ENCODE measurements around the gene RAD51B. TPM values are rescaled to one million over a fixed set of nuclear protein-coding genes. Genes with fewer than 3 reads are reported as not detected.
A peak's percentile ranks its signal among the peaks of the same experiment; 100 is the strongest.

The RAD51B gene
- total and polyA plus RNA-seq, 8 donors, result 1.8 to 30.7 (median 15.3) TPM

- no peaks in the 10 kb centered on the region for H3K9me3 ChIP-seq
- H3K4me1 ChIP-seq, result peaks cover 52 to 96% (median 70%) of the 10 kb centered on the region in 4 donors
- no peak overlapping the region for H3K4me3 ChIP-seq
- H3K36me3 ChIP-seq, result no peaks in the 10 kb centered on the region
- 52 to 59% (median 56%) methylated on average over 3 of the region's 3 CpGs for WGBS, 5 donors
- H3K27me3 ChIP-seq, result no peaks in the 10 kb centered on the region
- intact Hi-C loops (cut with DNase I; ENCODE audit: low total_unique reads), result loop anchor here (5.0 kb wide), 1 partner anchor 570 kb away; no protein-coding TSS in a partner anchor
- H3K27ac ChIP-seq, result peak overlapping the region in 4 of 5 donors; percentile 77 to 89 (median 84)
- no peak for DNase-seq
- TF ChIP-seq, protein P1, sequence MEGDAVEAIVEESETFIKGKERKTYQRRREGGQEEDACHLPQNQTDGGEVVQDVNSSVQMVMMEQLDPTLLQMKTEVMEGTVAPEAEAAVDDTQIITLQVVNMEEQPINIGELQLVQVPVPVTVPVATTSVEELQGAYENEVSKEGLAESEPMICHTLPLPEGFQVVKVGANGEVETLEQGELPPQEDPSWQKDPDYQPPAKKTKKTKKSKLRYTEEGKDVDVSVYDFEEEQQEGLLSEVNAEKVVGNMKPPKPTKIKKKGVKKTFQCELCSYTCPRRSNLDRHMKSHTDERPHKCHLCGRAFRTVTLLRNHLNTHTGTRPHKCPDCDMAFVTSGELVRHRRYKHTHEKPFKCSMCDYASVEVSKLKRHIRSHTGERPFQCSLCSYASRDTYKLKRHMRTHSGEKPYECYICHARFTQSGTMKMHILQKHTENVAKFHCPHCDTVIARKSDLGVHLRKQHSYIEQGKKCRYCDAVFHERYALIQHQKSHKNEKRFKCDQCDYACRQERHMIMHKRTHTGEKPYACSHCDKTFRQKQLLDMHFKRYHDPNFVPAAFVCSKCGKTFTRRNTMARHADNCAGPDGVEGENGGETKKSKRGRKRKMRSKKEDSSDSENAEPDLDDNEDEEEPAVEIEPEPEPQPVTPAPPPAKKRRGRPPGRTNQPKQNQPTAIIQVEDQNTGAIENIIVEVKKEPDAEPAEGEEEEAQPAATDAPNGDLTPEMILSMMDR (IDR thresholded peaks at IDR 0.05), result no peak
- TF ChIP-seq POLR2A (IDR thresholded peaks at IDR 0.05) (no peak), EP300 (IDR thresholded peaks at IDR 0.05) (no peak), POLR2AphosphoS5 (IDR thresholded peaks at IDR 0.05) (no peak)
Measured at GRCh38 chr14:68247274-68247673, 427.7 kb downstream of the RAD51B start.

DNA sequence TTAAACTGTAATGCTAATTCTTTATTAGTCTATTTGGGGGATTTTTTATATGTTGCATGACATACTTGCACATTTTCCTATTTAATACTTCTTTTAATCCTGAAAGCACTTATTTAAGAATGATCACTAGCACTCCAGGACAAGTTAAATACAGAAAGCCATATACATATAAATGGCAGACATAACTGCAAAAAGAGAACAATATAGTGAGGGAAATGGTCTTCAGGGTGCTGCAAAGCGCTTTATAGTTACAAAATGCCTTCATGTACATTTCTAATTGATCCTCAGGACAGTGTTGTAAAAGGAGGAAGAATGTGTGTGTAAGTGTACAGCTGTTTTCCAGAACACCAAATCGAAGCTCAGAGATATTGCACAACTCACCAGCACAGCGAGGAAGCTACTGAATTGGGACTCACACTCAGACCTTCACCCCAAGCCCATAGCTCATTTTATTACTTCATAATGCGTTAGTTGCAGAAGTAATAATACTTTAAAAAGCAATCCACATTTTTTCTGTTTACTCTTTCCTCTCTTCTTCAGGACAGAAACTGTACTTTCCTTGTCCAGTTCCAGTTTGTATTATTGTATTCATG, 428.2 kb downstream of the RAD51B start:
- Histone ChIP-seq H3K27me3 (no peaks in the 10 kb centered on the region), H3K9me3 (no peaks in the 10 kb centered on the region), H3K4me1 (peaks cover 52 to 92% (median 69%) of the 10 kb centered on the region in 4 donors), H3K36me3 (no peaks in the 10 kb centered on the region), H3K27ac (peak overlapping the region in 4 of 5 donors; percentile 77 to 89 (median 84)), H3K4me3 (no peak overlapping the region)
- intact Hi-C loops (cut with DNase I; ENCODE audit: low total_unique reads), result loop anchor here (5.0 kb wide), 1 partner anchor 570 kb away; no protein-coding TSS in a partner anchor
- no peak for DNase-seq
- WGBS, 5 donors, result 37 to 56% (median 44%) methylated on average over 4 of the region's 4 CpGs
- TF ChIP-seq POLR2A (IDR thresholded peaks at IDR 0.05), result no peak
- peak in 1 of 3 donors; percentile 71 for TF ChIP-seq POLR2AphosphoS5 (IDR thresholded peaks at IDR 0.05)

GRCh38 chr14:68248481-68249255, 429.1 kb downstream of the RAD51B start:
- H3K27me3 ChIP-seq, result no peaks in the 10 kb centered on the region
- H3K4me3 ChIP-seq, result no peak overlapping the region
- intact Hi-C loops (cut with DNase I; ENCODE audit: low total_unique reads), result loop anchor here (5.0 kb wide), 1 partner anchor 569 kb away; no protein-coding TSS in a partner anchor
- peak in 1 of 2 donors; percentile 92 for DNase-seq
- peaks cover 52 to 88% (median 68%) of the 10 kb centered on the region in 4 donors for H3K4me1 ChIP-seq
- no peaks in the 10 kb centered on the region for H3K9me3 ChIP-seq
- TF ChIP-seq POLR2A (IDR thresholded peaks at IDR 0.05) (no peak), EP300 (IDR thresholded peaks at IDR 0.05) (no peak), POLR2AphosphoS5 (IDR thresholded peaks at IDR 0.05) (peak in 1 of 3 donors; percentile 15)
- TF ChIP-seq, protein P1 (IDR thresholded peaks at IDR 0.05), result peak in 5 of 7 experiments; percentile 25 to 69 (median 57)
- peak overlapping the region in 4 of 5 donors; percentile 77 to 89 (median 84) for H3K27ac ChIP-seq
- H3K36me3 ChIP-seq, result no peaks in the 10 kb centered on the region
- WGBS, 5 donors, result 51 to 66% (median 59%) methylated on average over 6 to 7 of the region's 7 CpGs

DNA sequence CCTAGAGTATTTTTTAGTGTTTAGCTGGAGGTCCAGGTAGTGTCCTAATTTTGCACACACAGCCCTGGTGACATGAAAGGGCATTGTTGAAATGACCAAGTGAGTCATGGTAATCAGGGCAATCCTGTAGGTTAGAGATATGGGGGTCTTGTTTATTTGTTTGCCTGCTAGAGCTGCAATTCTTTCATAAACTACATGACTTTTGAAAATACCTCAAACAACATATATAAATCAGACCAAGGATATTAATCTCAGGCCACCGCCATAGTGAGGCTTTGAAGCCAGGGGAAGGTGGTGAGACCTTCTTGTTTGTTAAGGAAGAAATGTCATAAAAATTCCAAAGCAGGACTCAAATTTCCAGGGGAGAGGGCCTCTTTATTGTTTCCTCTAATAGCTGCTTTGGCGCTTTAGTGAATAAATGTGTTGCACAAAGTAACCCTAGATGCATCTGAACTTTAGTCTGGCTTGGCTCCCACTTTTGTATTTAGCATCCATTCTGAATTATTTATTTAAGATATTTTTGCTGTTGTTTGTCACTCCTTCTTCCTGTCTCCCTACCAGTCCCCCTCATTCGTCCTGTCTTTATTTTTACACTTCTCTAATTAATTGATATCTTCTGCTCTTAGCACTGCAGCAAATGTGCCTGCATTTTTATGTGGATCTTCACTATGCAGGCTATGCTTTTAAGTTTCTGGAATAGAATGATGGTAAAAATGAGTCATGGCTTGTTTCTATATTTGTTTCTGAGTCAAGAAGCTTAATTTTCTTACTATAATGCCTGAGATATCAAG, 430.3 kb downstream of the RAD51B start:
- H3K4me1 ChIP-seq, result peaks cover 45 to 88% (median 64%) of the 10 kb centered on the region in 4 donors
- H3K27me3 ChIP-seq, result no peaks in the 10 kb centered on the region
- no peak for TF ChIP-seq POLR2AphosphoS5 (IDR thresholded peaks at IDR 0.05)
- TF ChIP-seq EP300 (IDR thresholded peaks at IDR 0.05), result no peak
- TF ChIP-seq, protein P1 (IDR thresholded peaks at IDR 0.05), result no peak
- no peak for TF ChIP-seq POLR2A (IDR thresholded peaks at IDR 0.05)
- DNase-seq, result peak in 1 of 2 donors; percentile 68
- no peaks in the 10 kb centered on the region for H3K9me3 ChIP-seq
- peak overlapping the region in 4 of 5 donors; percentile 77 to 89 (median 84) for H3K27ac ChIP-seq
- H3K36me3 ChIP-seq, result no peaks in the 10 kb centered on the region
- H3K4me3 ChIP-seq, result no peak overlapping the region
- 44 to 54% (median 50%) methylated on average over 3 of the region's 3 CpGs for WGBS, 5 donors
- intact Hi-C loops (cut with DNase I; ENCODE audit: low total_unique reads), result loop anchor here (5.0 kb wide), 1 partner anchor 567 kb away; no protein-coding TSS in a partner anchor
